CD4-positive, alpha-beta T cell treated with Interleukin-2 at 100 ng/mL for 4 hours (primary cell): ENCODE data around the gene METTL8.
"Not testable (repeated sequence)": the region's sequence is repeated elsewhere in the genome, so short reads cannot be mapped to it uniquely, and the experiment has no call there.

Experiments used
- DNase-seq: peaks from one replicate; pipeline ENCODE4 v3.0.0-alpha.2; 2020; ENCODE audit warnings: low spot score

The METTL8 gene

GRCh38 chr2:171345971-171346722 lies 87.6 kb downstream of the METTL8 start:
- no peak for DNase-seq

- no peak for DNase-seq
Measured at GRCh38 chr2:171344182-171344581, 89.6 kb downstream of the METTL8 start.

- DNase-seq: no peak
Measured at GRCh38 chr2:171342067-171342413, 91.8 kb downstream of the METTL8 start.

GRCh38 chr2:171341394-171342066 lies 92.3 kb downstream of the METTL8 start:
- no peak for DNase-seq

- DNase-seq: no peak
Measured at GRCh38 chr2:171334946-171335345, 98.8 kb downstream of the METTL8 start.

- DNase-seq: no peak
Measured at GRCh38 chr2:171334171-171334570, 99.6 kb downstream of the METTL8 start.

- no peak for DNase-seq
Measured at GRCh38 chr2:171330155-171330956, 103.4 kb downstream of the METTL8 start.

GRCh38 chr2:171327043-171327496 lies 106.7 kb downstream of the METTL8 start:
- no peak for DNase-seq

GRCh38 chr2:171325886-171326585 lies 107.8 kb downstream of the METTL8 start:
- DNase-seq: peak; percentile 51

GRCh38 chr2:171323971-171324528 lies 109.7 kb downstream of the METTL8 start:
- DNase-seq: no peak

- DNase-seq: no peak
Measured at GRCh38 chr2:171322928-171323327, 110.9 kb downstream of the METTL8 start.

GRCh38 chr2:171320731-171321130 lies 113.1 kb downstream of the METTL8 start:
- DNase-seq: no peak

- DNase-seq: no peak
Measured at GRCh38 chr2:171320208-171320621, 113.6 kb downstream of the METTL8 start.

GRCh38 chr2:171319164-171319810 lies 114.5 kb downstream of the METTL8 start:
- DNase-seq: peak; percentile 68

- no peak for DNase-seq
Measured at GRCh38 chr2:171318463-171318934, 115.3 kb downstream of the METTL8 start.

GRCh38 chr2:171317492-171318125 lies 116.2 kb downstream of the METTL8 start:
- DNase-seq: no peak

- no peak for DNase-seq
Measured at GRCh38 chr2:171316755-171317337, 116.9 kb downstream of the METTL8 start.

GRCh38 chr2:171316220-171316619 lies 117.6 kb downstream of the METTL8 start:
- no peak for DNase-seq

- no peak for DNase-seq
Measured at GRCh38 chr2:171315781-171316180, 118.0 kb downstream of the METTL8 start.

GRCh38 chr2:171312182-171312581 lies 121.6 kb downstream of the METTL8 start:
- not testable (repeated sequence) for DNase-seq
